OCI-LY1 (cell line): ENCODE data around the gene CD248.

Experiments used
- EZH2 ChIP-seq: fragments of 200-600 bp; sonication (generic), shearing (Covaris generic); IDR thresholded peaks from 2 replicates; pipeline ENCODE4 v1.8.0; 2017; ENCODE audit warnings: borderline replicate concordance, mixed run types, mild to moderate bottlenecking, antibody characterized with exemption, low read length, moderate library complexity, mixed read lengths
- TF ChIP-seq, protein P1 (sequence below): fragments of 200-600 bp; sonication (generic), shearing (Covaris generic); IDR thresholded peaks from 2 replicates; pipeline ENCODE4 v1.5.1; 2017; ENCODE audit warnings: mild to moderate bottlenecking, antibody characterized with exemption, low read length, moderate library complexity, mixed read lengths

DNA sequence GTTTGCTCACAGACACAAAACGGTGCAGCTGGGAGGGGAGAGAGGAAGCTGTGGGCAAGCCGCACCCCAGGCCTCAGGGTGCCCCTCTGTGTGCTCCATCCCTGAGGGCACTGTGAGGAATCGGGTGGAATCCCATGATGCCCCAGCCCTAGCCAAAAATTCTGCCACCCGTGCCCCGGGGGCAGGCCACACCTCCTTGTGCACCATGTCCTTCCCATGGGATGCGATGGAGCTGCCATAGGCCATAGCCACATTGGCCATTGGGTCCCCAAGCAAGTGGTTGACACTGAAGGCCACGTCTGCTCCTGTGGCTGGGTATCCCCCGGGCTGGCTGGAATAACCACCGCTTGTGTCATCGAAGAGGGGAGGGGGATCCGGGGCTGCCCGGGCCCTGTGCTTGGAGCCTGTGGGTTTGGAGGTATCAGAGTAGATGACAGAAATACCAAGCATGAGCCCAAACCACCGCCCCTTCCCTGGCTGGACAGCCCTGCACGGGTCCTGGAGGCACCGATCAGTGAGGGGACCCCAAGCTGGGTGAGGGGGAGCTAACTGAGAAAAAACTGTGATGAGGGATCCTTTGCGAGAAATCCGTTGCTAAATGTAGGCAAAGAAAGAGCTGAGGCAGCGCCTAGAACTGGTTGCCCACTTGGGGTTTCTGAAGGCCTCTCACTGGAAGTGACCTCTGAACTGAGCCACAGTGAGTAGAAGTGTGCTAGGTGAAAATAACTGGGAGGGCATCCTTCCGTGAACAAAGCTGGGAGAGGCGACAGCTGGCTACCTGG lies 28.8 kb downstream of the CD248 start:
- TF ChIP-seq, protein P1, sequence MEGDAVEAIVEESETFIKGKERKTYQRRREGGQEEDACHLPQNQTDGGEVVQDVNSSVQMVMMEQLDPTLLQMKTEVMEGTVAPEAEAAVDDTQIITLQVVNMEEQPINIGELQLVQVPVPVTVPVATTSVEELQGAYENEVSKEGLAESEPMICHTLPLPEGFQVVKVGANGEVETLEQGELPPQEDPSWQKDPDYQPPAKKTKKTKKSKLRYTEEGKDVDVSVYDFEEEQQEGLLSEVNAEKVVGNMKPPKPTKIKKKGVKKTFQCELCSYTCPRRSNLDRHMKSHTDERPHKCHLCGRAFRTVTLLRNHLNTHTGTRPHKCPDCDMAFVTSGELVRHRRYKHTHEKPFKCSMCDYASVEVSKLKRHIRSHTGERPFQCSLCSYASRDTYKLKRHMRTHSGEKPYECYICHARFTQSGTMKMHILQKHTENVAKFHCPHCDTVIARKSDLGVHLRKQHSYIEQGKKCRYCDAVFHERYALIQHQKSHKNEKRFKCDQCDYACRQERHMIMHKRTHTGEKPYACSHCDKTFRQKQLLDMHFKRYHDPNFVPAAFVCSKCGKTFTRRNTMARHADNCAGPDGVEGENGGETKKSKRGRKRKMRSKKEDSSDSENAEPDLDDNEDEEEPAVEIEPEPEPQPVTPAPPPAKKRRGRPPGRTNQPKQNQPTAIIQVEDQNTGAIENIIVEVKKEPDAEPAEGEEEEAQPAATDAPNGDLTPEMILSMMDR: no peak
- no peak for TF ChIP-seq EZH2
